ENCODE results near the gene AURKA. TPM values are rescaled to one million over a fixed set of nuclear protein-coding genes. Genes with fewer than 3 reads are reported as not detected.

The AURKA gene
- total and polyA plus RNA-seq, 2 experiments from 2014 or later = 75.8 to 82.0 TPM

GRCh38 chr20:56417402-56417801 lies 25.4 kb upstream of the AURKA start:
- no peaks in the 10 kb centered on the region for H3K9me2 ChIP-seq (ENCODE audit: insufficient read depth)
- Mint-ChIP-seq H3K27ac (no peak overlapping the region), H3K4me3 (no peak overlapping the region), H3K9me3 (no peaks in the 10 kb centered on the region), H3K36me3 (ENCODE audit: low read depth) (no peaks in the 10 kb centered on the region), H3K27me3 (ENCODE audit: insufficient read depth, low read depth, poor library complexity) (peaks cover 12% of the 10 kb centered on the region), H3K4me1 (peaks cover 8% of the 10 kb centered on the region)
- no peaks in the 10 kb centered on the region for H3F3A ChIP-seq (replicated peaks; ENCODE audit: low read depth)
- H3K27ac ChIP-seq (ENCODE audit: low read depth) = no peak overlapping the region
- H3K27me3 ChIP-seq (ENCODE audit: insufficient read depth) = peaks cover 3% of the 10 kb centered on the region; the same call in 1 of the 2 replicates
- no peaks in the 10 kb centered on the region for H3K79me2 ChIP-seq (replicated peaks; ENCODE audit: insufficient read depth)
- no peaks in the 10 kb centered on the region for H3K4me1 ChIP-seq (ENCODE audit: insufficient read depth)
- H3K4me3 ChIP-seq = no peak overlapping the region
- no peaks in the 10 kb centered on the region for H4K20me1 ChIP-seq (replicated peaks; ENCODE audit: insufficient read depth)
- TF ChIP-seq ZNF462 (CRISPR knock-in tag; IDR thresholded peaks at IDR 0.05) (no peak), CREB1 (CRISPR knock-in tag; IDR thresholded peaks at IDR 0.05; ENCODE audit: low read depth) (no peak), STAT1 (IDR thresholded peaks at IDR 0.05; ENCODE audit: unreplicated experiment) (no peak), JUNB (IDR thresholded peaks at IDR 0.05; ENCODE audit: unreplicated experiment) (no peak), NANOG (IDR thresholded peaks at IDR 0.05; ENCODE audit: borderline replicate concordance) (no peak)
- no peak overlapping the region for H3K4me2 ChIP-seq
- DNase-seq (ENCODE audit: low spot score) (no peak), ATAC-seq (no peak; the same call in 2 of the 3 replicates)
- H2AFZ ChIP-seq = no peak overlapping the region
- H3K36me3 ChIP-seq (ENCODE audit: insufficient read depth) = no peaks in the 10 kb centered on the region
